HCT116 (cell line): Measurements from ENCODE around the gene MAPKAP1.

Experiments used
- EGR1 ChIP-seq: IDR thresholded peaks from 2 replicates; pipeline ENCODE4 v1.6.1; 2012; ENCODE audit warnings: low read depth
- EZH2 ChIP-seq: fragments of 200-600 bp; sonication (generic); IDR thresholded peaks from 2 replicates; pipeline ENCODE4 v1.6.1; 2017; ENCODE audit warnings: antibody characterized with exemption, mixed run types
- EZH2phosphoT487 ChIP-seq: fragments of 200-600 bp; IDR thresholded peaks from 2 replicates; pipeline ENCODE4 v1.6.1; 2018; ENCODE audit warnings: antibody characterized with exemption, borderline replicate concordance
- JUND ChIP-seq: IDR thresholded peaks from 2 replicates; pipeline ENCODE4 v1.6.1; 2012
- MAX ChIP-seq: IDR thresholded peaks from 2 replicates; pipeline ENCODE4 v1.6.1; 2012
- POLR2A ChIP-seq: IDR thresholded peaks from 2 replicates; pipeline ENCODE4 v1.7.0; 2011; ENCODE audit warnings: borderline replicate concordance; ENCODE audit not compliant: insufficient read depth, insufficient read length; ENCODE audit errors: extremely low read depth
- POLR2AphosphoS5 ChIP-seq: IDR thresholded peaks from 2 replicates; pipeline ENCODE4 v1.6.1; 2011; ENCODE audit warnings: mild to moderate bottlenecking, low read depth, low read length, moderate library complexity
- RAD21 ChIP-seq: IDR thresholded peaks from 2 replicates; pipeline ENCODE4 v1.6.1; 2012; ENCODE audit warnings: low read depth, mild to moderate bottlenecking
- REST ChIP-seq: IDR thresholded peaks from 2 replicates; pipeline ENCODE4 v1.6.1; 2012; ENCODE audit warnings: low read depth
- SP1 ChIP-seq: IDR thresholded peaks from 2 replicates; pipeline ENCODE4 v1.6.1; 2012; ENCODE audit warnings: low read depth
- YY1 ChIP-seq: IDR thresholded peaks from 2 replicates; pipeline ENCODE4 v1.6.1; 2011; ENCODE audit warnings: low read length, low read depth, moderate library complexity, mild to moderate bottlenecking; ENCODE audit not compliant: insufficient replicate concordance; ENCODE audit errors: extremely low read depth
- ZNF274 ChIP-seq: fragments of 200-500 bp; sonication (Bioruptor generic); IDR thresholded peaks from 2 replicates; pipeline ENCODE4 v1.6.1; 2014; ENCODE audit warnings: mild to moderate bottlenecking, low read depth, low read length, inconsistent platforms
- TF ChIP-seq, protein P1 (sequence below), 3 experiments: fragments of 200-600 bp in 1 of 3; sonication (generic) in 1 of 3; IDR thresholded peaks in 2 of 3; conservative IDR thresholded peaks in 1 of 3; 2 replicates each; pipeline ENCODE4 v1.5.1; 2012 to 2017; ENCODE audit warnings: low read depth in 2 of 3, low read length in 2 of 3, antibody characterized with exemption in 1 of 3, borderline replicate concordance in 1 of 3, control low read depth in 1 of 3, mild to moderate bottlenecking in 1 of 3, mixed read lengths in 1 of 3, mixed run types in 1 of 3, moderate library complexity in 1 of 3; ENCODE audit not compliant: insufficient read depth in 1 of 3
- TF ChIP-seq, protein P2 (sequence below): IDR thresholded peaks from 2 replicates; pipeline ENCODE4 v1.6.1; 2011; ENCODE audit warnings: mild to moderate bottlenecking, low read length, moderate library complexity; ENCODE audit not compliant: insufficient replicate concordance; ENCODE audit errors: extremely low read depth

DNA sequence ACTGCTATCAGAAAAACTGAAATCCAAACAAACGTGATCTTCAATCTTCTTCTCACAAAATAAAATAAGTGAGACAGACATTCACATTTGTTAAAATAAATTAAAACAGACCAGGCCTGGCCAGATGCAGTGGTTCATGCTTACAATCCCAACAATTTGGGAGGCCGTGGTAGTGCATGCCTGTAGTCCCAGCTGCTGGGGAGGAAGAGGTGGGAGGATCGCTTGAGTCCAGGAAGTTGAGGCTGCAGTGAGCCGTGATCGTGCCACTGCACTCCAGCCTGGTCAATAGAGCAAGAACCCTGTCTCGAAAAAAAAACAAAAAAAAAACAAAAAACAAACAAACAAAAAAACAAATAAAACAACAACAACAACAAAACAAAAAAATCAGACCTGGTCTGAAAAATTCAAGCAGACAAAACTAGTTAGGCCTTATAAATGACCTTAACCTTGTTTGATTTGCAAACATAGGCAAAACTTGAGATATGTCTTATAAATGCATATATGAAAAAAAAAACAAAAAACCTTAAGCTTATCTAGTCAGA is 10.8 kb downstream of the MAPKAP1 start:
- TF ChIP-seq POLR2A (no peak), EGR1 (no peak), ZNF274 (no peak), RAD21 (no peak), POLR2AphosphoS5 (no peak), SP1 (no peak), JUND (no peak), MAX (no peak), YY1 (no peak), REST (no peak), EZH2 (no peak), EZH2phosphoT487 (no peak)
- TF ChIP-seq, protein P1, sequence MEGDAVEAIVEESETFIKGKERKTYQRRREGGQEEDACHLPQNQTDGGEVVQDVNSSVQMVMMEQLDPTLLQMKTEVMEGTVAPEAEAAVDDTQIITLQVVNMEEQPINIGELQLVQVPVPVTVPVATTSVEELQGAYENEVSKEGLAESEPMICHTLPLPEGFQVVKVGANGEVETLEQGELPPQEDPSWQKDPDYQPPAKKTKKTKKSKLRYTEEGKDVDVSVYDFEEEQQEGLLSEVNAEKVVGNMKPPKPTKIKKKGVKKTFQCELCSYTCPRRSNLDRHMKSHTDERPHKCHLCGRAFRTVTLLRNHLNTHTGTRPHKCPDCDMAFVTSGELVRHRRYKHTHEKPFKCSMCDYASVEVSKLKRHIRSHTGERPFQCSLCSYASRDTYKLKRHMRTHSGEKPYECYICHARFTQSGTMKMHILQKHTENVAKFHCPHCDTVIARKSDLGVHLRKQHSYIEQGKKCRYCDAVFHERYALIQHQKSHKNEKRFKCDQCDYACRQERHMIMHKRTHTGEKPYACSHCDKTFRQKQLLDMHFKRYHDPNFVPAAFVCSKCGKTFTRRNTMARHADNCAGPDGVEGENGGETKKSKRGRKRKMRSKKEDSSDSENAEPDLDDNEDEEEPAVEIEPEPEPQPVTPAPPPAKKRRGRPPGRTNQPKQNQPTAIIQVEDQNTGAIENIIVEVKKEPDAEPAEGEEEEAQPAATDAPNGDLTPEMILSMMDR (IDR thresholded peaks at IDR 0.05 in 2 of 3, conservative IDR thresholded peaks at IDR 0.05 in 1 of 3; ENCODE audit: borderline replicate concordance in 1 of 3, insufficient read depth in 1 of 3, low read depth in 2 of 3, low read length in 2 of 3) = no peak
- TF ChIP-seq, protein P2, sequence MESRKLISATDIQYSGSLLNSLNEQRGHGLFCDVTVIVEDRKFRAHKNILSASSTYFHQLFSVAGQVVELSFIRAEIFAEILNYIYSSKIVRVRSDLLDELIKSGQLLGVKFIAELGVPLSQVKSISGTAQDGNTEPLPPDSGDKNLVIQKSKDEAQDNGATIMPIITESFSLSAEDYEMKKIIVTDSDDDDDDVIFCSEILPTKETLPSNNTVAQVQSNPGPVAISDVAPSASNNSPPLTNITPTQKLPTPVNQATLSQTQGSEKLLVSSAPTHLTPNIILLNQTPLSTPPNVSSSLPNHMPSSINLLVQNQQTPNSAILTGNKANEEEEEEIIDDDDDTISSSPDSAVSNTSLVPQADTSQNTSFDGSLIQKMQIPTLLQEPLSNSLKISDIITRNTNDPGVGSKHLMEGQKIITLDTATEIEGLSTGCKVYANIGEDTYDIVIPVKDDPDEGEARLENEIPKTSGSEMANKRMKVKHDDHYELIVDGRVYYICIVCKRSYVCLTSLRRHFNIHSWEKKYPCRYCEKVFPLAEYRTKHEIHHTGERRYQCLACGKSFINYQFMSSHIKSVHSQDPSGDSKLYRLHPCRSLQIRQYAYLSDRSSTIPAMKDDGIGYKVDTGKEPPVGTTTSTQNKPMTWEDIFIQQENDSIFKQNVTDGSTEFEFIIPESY = no peak
